ENCODE data around the gene GMPPB.
"Not testable (repeated sequence)": the region's sequence is repeated elsewhere in the genome, so short reads cannot be mapped to it uniquely, and the experiment has no call there.

Gene GMPPB

DNA sequence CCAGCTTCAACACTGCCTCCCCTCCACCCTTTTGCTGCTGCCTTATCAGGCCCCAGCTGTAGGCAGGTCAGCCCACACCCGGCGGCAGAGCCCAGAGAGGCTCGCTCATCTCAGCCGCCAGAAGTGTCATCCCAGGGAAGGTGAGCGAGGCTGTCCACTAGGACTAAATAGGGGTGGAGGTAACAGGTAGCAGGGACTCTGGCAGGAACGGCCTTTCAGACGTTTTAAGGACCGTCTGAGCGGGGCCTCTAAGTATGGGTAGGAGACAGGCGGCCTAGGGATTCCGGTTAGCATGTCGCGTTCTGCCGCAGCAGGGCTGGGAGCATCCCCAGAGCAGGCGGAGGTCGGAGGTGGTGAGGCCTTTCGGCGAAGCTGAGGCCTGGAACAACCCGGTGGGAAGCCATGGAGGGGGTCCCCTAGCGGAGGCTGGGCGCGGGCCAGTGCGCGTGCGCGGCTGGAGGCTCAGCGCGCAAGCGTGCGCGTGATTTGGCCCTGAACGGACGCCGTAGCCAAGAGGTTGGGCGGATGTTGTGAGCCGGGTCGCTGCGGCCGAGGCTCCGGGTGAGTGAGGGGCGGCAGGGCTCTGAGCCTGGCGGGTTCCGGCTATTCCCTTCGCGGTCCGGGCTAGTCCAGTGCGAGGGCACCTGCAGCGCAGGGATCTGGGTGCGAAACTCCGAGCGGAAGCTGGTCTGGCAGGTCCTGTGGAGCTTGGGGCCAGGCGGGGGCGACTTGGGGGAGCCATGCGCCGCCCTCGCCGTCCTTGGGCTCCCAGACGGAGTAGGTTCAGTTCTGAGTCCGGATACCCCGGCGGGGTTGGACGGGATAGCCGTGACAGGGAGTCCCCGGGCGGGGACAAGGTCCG, 34.5 kb downstream of the GMPPB start, which contains the start of the genes MST1 and RNF123:
MST1 (minus strand) TSS at position 429 of the 862 bp plus-strand sequence. CDS start 783 bp downstream, outside the sequence.
RNF123 (plus strand) TSS at position 512 of the 862 bp plus-strand sequence. CDS start 1,609 bp downstream, outside the sequence.
- peak; percentile 94 for DNase-seq

DNA sequence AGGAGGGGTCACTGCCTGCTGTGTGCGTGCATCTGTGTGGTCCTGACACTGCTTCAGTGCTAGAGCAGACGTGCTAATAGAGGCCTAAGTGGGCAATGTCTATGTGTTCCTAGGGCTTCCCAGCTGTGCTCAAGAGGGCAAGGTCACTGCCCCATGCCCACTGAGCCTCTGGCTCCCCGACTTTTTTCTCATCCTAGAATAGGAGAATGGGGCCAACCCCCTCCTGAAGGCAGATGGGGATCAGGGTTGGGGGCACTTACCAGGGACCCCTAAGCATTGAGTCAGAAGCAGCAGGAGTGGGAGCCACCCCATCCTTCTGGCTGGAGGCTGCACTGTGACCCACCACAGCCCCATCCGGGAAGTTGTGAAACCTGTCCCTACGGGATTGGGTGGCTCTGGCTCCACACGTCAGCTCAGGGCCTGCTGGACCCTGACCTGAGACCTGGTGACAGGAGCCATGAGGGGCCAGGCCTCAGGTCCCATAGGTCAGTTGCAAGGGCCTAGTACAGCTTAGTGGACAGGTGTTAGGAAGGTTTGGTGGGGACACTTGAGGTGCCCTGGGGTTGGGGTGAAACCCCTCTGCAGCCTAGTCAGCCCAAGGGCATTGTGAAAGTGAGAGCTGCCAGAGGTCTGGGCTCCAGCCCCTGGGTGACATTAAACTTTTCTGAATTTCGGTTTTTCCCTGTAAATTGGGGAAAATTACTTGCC, 35.3 kb downstream of the GMPPB start:
- DNase-seq, result not testable (repeated sequence)

DNA sequence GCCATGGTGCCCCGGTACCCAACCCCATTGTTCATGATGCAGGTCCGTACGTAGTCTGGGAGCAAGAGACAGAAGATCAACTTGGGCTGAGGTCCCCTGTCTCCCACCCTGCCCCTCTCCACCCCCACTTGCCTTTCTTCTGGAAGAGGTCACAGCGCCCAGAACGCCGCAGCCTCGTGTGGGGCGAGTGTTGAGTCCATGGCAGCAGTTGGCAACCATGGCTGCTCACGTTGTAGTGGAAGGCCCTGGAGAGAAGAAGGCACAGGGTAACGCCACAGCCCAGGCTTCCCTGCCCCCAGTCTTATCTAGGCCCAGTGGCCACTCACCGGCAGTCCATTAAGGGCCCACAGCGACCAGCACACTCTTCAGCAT, 36.3 kb downstream of the GMPPB start:
- DNase-seq, result not testable (repeated sequence)

DNA sequence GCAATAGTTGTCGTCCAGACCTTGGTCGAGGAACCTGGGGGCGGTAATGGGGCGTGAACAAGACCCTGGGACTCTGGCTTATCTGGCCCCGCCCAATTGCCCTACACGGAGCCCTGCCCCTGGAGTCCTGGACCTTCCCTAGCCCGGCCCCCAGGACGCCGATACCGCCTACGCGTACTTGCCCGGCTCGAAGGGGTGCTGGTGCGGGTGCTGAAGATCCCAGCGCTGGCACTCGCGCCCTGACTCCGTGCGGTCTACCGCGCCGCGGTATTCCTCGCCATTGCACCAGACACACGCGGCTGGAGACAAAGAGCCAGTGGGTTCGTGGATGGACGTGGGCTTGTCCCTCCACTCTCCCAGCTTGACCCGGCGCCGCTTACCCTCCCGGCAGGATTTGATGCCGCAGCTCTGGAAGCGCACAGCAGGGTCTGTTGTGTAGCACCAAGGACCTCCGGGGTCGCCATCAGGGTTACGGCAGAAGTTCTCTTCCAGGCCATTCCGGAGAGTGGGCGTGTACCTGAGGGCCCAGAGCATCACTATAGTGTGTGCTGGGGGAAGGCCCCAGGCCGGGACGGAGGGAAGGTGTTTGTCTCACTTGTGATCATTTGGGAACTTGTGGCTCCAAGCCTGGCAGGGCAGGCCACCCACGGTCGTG, 36.9 kb downstream of the GMPPB start:
- DNase-seq, result peak; percentile 57

DNA sequence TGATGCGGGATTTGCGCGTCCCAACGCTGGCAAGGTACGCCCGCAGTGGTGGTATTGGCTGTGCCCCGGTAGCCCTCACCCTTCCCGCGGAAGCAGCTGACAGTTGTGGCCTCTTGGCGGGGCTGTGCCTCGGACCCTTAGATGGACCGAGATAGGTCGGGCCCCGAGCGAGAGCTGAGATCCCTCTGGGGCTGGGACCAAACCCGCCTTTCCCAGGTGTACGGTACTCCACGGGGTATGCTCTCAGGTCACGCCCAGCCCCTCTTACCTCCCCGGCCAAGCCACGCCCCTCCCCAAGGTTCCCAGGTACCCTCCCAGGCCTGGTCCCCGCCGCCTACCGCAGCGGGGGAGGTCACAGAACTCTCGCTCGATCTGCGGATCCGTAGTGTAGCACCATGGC, 37.4 kb downstream of the GMPPB start:
- peak; percentile 19 for DNase-seq

DNA sequence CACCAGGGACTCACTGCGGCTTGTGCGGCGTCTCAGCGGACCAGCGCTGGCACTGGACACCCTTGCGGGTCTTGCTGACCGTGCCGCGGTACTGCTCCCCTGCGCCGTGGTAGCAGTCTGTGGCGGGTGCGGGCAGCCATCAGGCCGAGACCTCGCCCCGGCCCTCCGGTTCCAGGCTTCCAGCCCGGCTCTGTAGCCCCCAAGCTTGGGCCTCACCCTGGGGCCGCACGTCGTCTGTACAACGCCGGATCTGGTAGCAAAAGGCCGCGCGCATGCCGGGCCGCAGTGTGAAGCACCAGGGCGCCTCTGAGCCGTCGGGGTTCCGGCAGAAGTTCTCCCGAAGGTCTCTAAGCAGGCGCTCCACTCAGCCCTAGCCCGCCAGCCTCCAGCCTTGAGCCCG, 37.9 kb downstream of the GMPPB start:
- not testable (repeated sequence) for DNase-seq

DNA sequence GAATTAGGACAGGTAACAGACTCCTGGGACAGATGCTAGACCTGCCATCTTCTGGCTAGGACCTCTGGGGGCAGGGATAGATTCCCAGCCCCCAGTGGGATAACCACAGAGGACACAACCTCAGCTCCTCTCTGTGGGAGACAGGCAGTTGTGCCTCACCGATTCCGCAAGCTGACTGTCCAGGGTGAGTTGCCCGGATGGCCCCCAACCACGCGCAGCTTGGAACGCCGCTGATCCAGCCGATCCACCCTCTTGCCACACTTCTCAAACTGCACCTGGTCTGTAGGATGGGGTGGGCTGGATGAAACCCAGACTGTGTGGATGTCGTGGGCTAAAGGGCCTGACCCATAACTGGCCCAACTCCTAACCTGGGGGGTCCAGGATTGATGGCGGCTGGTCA, 38.6 kb downstream of the GMPPB start:
- DNase-seq, result not testable (repeated sequence)

DNA sequence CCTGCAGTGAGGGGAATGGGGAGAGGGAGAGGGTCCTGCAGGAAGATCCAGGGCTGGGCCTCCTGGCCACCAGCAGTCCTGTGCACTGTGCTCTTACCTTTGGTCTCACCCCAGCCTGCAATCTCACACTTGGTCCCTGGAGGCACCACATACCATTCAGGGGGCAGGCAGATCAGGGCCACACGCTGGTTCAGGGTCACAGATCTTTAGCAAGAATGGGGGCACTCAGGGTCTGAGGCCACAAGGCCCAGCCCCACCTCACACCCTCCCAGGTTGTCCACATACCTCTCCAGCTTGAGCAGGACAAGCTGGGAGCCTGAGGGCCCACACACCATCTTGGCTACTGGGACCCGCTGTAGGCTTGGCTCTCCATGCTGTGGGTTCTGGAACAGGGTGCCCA, 39.3 kb downstream of the GMPPB start:
- not testable (repeated sequence) for DNase-seq

DNA sequence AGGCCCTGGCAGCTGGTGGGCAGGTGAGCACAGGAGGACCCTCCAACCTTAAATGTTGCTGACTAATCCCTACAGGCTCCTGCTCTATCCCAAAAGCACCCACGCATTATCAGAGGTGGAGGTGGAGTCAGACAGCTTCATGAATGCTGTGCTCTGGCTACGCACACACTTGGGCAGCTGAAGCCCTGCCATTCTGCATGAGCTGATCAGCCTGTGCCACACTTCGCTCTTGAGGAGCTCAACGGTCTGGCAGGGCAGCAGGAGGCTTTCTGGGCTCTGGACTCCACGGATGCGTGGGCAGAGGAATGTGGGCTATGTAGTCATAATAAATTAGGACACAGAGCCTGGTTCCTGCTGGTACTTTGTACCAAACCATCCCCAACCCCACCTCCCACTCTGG, 40.6 kb downstream of the GMPPB start:
- DNase-seq, result no peak

DNA sequence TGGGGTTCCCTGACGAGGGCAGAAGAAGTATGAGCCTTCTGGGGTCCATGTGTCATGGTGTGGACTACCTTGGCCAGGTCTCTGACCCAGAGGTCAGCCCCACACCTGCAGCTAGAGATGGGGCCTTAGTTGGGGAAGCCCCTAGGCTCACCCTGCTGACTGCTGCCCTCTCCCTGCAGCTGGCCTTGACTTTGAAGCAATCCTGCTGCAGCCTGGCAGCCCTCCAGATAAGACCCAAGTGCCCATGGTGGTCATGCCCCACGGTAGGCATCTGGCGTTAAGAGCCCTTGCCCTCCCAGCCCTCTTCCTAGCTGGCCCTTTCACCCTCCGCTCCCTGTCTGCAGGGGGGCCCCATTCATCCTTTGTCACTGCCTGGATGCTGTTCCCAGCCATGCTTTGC, 42.2 kb downstream of the GMPPB start:
- no peak for DNase-seq

DNA sequence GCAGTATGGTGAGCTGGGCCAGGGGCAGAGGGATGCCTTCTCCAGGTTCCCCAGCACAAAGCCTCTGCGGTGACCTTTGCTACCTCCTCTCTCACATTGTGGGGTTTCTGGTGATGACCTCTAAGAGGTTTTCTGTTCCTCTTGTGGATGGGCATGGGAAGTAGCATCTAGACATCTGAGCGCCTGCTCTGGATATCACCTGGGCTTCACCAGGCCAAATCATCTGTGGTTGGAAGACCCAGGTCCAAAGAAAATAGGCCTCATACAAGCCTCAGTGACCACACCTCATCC, 42.6 kb downstream of the GMPPB start:
- DNase-seq, result no peak

DNA sequence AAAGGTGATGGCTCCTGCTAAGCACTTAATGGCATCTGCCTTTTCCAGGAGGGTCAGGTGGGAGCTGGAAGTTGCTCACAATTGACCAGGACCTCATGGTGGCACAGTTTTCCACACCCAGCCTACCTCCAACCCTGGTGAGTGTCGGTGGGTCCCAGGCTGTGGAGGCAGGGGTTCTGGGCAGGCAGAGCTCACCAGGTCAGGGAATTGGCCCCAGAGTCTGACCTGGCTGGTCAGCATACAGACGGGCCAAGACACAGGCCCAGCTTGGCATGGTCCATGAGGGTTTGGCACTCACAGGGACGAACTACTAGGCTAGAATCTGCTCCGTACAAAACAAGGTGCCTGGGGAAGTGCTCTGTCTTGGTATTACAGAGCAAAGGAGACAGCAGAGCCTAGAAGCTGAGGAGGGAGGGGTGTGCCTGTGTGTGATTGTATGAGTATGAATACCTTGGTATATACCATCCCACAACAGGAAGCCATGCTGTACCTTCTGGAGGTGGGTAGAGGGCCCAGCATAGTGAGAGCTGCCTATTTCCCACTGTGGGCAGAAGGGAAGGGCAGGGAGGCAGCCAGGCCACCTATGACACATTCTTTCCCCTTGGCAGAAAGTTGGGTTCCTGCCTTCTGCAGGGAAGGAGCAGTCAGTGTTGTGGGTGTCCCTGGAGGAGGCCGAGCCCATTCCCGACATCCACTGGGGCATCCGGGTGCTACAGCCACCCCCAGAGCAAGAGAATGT, 43.1 kb downstream of the GMPPB start:
- DNase-seq, result no peak

DNA sequence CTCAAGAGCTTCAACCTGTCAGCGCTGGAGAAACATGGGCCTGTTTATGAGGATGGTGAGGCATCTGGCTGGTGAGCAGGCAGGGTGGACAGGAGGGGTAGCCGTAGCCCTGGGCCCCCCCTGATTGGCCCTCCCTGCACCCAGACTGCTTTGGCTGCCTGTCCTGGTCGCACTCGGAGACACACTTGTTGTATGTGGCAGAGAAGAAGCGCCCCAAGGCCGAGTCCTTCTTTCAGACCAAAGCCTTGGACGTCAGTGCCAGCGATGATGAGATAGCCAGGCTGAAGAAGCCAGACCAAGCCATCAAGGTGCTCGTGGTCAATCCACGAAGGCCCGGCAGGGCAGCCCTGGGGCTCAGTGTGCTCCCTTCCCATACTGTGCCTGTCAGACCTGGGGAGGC, 47.8 kb downstream of the GMPPB start:
- DNase-seq, result no peak

DNA sequence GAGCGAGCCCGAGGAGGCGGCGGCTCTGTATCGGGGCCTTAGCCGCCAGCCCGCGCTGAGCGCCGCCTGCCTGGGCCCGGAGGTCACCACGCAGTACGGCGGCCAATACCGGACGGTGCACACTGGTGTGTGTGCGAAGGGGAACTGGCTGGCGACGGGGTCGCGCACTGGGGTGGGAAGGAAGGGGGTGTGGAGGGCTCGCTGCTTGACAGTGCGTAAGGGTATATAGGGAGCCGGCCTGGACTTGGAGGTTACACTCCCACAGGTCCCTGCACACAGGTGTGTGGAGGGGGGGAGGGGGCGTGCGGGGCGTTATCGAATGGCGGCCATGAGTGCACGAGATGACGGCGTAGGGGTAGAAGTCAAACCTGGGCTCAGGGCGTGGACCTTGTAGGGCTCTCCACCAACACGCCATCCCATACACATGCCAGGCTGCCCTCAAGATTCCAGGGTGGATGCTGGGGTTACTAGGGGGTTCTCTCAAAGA, 49.2 kb downstream of the GMPPB start:
- no peak for DNase-seq

DNA sequence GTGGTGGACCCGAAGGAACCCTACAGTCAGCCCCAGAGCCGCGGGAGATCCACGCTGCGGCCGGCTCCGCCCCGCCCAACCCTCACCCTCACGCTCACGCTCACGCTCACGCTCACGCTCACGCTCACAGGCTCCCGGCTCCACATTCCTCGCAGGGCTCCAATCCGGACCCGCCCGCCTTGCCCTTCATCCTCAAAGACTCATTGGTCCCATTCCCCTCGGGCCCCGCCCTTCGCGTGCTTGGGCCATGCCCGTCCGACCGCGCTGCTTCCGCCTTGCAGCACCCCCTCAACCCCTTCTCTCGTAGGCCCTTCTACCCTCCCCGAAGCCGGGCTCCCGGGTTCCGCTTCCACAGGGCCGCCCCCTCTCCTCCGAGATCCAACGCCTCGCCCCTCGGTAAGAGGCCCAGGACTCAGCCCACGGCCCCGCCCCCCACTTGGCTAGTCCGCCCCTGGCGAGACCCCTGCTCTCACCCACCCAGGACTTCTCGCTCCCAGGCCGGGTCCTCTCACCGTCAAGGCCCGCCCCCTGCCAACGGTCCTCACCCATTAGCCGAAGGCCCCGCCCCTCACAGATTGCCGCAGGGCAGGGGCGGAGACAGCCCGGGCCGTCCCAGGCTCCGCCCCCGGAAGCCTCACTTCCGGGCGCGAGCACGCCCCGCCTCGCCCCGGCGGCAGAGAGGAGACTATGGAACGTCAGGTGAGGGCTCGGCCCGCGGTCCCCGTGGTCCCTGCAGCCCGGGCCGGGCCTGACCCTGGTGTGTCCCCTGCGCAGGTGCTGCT, 49.8 kb downstream of the GMPPB start, which contains the start of gene APEH:
APEH (plus strand) TSS at position 637 of the 782 bp plus-strand sequence; CDS start at position 688, 51 bp downstream.
- peak; percentile 100 for DNase-seq

DNA sequence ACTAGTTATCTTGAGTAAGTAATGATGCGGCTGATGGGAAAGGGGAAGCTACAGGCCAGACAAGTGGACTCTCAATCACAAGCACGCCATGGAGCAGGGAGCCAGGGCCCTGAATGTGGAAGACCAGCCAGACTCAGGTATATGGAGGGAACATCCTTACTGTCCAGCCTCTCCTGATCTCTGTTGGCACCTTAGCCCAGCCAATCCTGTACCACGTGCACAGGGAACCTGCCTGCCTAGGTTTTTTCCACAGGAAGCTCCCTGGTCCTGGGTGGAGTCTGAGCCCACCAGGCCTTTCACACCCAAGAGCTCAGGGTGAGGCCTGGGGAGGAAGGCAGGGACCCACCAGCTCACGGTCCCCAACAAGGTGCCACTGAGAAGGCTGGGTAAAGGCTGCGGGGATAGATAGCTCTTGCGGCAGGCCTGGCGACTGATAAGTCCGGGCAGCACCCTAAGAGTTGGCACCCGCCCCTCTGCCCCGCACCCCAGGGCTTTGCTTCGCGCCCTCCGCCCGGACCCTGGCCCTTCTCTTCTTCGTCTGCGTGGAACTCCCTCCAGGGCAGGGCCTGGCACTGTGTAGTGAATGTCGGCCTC, 50.5 kb downstream of the GMPPB start:
- peak; percentile 44 for DNase-seq

DNA sequence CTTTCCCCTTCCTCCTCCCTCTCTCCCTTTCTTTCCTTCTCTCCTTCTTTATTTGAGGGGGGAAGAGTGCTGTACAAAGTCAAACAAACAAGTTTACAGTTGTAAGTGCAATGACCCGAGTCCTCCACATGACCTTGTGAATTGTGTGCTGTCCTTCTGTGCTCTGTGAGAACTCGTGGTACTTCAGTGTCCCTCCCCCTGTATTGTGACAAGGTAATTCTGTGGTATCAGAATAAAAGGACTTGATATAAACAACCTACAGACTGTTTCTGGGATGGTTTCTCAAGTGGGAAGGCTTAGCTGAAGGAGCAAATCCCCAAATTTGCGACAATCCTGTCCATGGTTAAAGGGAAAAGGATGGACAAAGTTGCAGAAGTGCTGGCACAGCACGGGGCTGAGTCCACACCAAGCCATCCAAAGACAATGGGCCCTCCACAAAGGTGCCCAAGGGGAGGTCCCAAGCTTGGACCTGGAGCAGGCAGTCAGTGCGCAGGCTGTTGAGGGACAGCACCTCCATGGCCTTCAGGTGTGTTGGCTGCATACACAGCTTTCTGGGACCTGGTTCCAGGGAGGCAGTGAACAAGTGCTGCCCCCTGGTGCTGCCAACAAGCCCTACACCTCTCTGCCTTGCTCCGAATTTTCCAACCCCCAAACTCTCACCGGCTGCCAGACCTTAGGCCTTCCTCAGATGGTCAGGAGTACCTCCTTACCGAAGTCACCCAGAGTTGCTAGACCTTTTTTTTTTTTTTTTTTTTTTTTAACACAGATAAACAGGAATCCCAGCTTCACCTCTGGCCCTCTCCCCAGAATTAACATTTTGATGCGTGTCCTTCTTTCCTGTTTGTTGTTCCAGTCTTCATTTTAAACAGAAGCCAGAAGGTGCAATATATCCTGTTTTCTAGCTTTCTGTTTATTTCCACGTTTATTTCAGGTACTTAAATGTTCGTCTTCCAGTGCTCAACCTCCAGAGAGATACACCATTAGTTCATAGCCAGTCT, 52.2 kb downstream of the GMPPB start:
- DNase-seq, result peak; percentile 82

DNA sequence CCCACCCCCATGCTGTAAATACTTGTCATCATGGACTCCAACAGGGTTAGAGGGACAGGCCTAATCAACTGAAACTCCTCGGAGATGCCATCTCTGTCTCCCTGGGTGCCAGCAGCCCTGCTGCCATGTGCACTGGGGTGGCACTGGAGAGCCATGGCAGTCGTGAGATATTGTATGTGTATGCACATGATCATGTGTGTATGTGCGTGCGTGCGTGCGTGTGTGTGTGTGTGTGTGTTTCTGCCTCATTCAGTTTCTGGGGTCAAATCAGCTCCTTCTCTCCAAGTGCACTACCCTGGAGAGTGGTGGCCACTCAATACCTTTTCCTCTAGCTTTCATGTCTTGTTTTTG, 52.8 kb downstream of the GMPPB start:
- DNase-seq, result no peak

All from activated CD4-positive, alpha-beta T cell treated with anti-CD3 and anti-CD28 coated beads, Interleukin-10, Interleukin-2, amounts not matched to agents 100 ng/mL and 50 ng/mL, durations not matched to agents 16 hours and 8 hours (primary cell).